HG02623 (cell line): ENCODE data around the gene BRSK1.

Experiments used
- ATAC-seq: cut with Tn5 transposase; IDR thresholded peaks from one replicate; pipeline ENCODE4 v1.9.1; 2021; ENCODE audit warnings: moderate library complexity; ENCODE audit not compliant: unreplicated experiment

Gene BRSK1

DNA sequence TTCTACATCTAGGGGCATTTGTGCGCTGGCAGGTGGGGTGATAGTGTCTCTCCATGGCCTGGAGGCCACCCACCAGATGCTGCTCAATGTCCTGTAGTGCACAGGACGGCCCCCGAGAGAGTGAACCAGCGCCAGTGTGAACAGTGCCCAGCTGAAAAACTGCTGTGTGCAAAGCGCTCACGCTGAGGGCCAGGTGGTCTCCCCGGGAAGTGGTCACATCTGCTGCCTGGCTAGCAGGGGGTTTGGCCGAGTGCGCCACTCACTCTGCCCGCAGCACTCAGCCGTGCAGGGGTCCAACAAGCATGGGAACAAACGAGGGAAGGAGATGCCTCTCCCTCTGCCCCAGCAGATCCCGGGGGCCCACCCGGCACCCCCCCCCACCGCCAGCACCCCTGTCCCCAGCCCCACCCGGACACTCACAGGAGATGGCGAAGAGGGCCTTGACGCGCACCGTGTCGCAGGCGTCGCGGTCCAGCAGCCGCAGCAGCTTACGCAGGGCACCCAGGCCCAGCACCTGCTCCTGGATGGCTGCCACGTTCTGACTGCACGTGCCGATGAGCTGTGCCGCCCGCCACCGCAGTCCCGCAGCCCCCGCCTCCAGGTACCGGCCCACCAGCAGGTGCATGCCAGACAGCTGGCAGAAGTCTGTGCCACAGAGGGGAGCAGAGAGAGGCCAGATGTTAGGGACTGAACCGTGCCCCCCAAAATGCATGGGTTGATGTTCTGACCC is 9.7 kb upstream of the BRSK1 start:
- no peak for ATAC-seq

GRCh38 chr19:55275851-55276719 is 7.7 kb upstream of the BRSK1 start:
- ATAC-seq: peak; percentile 38

DNA sequence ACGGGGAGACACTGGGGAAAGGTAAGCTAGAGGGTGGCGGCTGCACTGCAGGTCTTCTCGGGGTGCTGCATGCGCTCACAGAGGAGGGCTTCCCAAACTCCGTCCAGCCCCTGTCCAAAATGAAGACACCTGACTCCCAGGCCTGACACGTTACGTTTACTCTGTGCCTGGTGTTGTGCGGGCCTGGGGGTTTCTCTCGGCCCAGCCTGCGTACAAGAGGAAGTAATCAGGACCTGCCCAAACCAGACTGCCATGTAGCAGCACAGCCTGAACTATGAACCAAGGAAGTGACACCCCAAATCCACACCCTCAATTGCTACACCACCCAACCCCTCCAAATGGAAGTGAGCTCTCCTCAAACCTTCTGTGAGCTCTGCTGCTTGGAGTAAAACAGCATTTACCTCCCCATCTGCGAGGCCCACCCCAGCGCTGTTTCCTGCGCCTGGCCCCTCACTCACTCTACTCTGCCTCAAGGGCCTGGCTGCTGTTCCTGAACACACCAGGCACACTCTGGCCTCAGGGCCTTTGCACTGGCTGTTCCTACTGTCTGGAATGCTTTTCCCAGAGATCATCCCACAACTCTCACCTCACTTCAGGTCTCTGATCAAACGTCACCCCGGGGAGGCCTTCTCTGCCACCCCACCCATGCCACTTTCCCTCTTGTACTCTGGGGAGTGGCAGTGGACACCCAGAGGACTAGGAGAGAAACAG is 6.9 kb upstream of the BRSK1 start:
- ATAC-seq: no peak

GRCh38 chr19:55277494-55277893 is 6.3 kb upstream of the BRSK1 start:
- no peak for ATAC-seq

DNA sequence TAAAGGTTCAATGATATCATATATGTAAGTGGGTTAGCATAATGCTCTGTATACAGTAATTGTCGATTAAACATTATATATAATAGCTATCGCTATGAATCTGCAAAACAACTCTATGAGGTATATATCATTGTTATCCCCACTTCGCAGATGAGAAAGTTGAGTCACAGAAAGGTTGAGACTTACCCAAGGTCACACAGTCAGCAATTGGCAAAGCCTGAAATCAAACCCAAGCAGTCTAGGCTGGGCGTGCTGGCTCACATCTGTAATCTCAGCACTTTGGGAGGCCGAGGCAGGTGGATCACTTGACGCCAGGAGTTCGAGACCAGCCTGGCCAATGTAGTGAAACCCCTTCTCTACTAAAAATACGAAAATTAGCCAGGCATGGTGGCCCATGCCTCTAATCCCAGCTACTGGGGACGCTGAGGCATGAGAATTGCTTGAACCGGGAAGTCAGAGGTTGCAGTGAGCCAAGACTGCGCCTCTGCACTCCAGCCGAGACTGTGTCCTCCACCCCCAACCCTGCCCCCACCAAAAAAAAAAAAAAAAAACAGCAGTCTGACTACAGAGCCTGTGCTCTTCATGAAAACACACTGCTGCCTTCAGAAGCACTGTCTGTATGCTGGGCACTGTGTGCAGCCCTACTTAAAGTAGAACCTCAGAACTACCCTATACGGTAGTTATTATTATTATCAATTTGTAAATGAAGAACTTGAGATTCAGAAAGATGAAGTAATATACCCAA is 5.2 kb upstream of the BRSK1 start:
- no peak for ATAC-seq

GRCh38 chr19:55279340-55279739 is 4.5 kb upstream of the BRSK1 start:
- ATAC-seq: no peak

- ATAC-seq: peak; percentile 69
These were observed 3.8 kb upstream of the BRSK1 start, which contains the start of gene HSPBP1 for GRCh38 chr19:55279770-55280643. Gene HSPBP1 (minus strand): TSS chr19:55280110. CDS start chr19:55279608, 502 bp downstream.

- no peak for ATAC-seq
These were observed 735 bp downstream of the BRSK1 start for GRCh38 chr19:55284405-55285058.

DNA sequence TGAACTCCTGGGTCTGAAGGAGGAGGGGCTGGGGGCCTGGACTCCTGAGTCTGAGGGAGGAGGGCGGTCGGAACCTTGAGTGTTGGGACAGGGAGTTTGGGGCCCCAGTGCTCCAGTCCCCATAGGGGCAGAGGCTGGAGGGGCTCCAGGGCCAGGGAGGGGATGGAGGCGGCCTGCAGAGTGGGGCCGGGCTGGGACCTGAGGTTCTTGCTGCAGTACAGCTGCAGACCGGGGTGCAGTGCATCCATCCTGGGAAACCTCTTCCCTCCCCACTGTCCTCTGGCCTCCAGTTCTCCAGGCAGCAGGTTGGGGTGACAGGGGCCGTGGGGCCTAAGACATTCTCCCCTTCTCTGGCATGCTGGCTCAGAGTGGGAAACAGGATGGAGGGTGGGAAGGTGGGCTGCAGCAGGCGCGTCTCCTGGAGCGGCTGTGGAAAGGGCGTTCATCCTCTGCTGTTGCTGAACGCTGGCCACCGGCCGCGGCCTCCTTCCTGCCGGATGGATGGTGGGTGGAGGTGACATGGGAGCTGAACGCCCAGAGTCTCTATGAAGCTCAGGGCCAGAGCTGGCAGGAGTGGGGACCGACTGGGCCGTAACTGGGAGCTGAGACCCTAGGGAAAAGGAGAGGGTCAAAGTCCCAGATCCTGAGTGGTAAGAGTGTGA is 1.6 kb downstream of the BRSK1 start:
- ATAC-seq: no peak

DNA sequence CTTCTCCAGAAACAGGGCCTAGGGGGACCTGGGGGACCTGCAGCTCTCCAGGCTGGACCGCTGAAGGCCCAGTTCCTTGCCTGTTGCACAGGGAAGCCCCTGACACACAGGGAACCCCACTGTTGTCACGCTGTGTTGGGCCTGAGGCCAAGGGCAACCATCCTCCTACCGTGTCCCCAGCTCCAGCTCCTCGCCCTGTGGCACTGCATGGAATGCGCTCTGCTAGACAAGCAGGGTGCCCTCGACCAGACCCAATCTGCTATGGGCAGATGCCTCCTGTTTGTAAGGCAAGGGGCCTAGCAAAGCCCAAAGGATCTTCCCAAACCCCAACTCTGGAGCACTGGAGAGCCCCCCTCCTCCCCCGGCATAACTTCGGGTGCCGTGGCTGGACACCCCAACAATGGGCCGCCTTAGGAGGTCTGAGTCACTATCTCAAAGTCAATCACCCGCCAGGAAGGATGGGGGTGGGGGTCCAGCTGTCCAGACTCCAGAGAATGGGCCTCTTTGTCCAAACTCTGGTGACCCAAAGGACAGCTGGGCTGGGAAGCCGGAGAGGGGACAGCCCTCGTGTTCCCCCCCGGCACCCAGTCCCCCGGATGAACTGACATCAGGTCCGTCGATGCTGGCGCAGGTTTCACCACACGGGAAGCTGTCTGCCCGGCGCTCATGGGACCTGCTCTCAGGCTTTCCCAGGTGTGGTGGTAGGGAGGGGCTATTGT is 3.7 kb downstream of the BRSK1 start:
- no peak for ATAC-seq

GRCh38 chr19:55289117-55289796 is 5.5 kb downstream of the BRSK1 start:
- no peak for ATAC-seq

- ATAC-seq: no peak
These were observed 13.5 kb downstream of the BRSK1 start for GRCh38 chr19:55297267-55297666.

- no peak for ATAC-seq
These were observed 16.2 kb downstream of the BRSK1 start for GRCh38 chr19:55299991-55300390.

DNA sequence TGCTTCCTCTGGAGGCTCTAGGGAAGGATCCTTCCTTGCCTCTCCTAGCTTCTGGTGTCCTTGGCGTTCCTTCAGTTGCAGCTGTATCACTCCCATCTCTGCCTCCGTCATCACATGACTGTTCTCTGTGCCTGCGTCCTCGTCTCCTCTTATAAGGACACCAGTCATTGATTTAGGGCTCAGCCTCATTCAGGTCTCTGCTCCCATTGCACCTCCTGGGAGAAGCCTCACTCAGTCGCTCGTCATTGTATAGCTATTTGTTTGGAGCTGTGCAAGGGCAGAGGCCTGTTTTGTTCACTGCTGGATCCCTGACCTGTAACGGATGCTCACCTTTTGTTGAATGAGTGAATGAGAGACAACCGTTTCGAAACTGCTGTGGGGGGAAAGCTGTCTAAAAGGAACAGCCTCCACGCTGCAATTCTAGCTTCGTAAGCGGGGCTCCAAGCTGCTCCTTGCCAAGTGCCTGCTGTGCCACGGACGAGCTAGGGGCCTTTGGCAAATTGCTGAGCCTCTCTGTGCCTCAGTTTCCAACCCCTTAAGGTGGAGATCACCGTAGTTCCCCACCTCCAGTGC is 17.2 kb downstream of the BRSK1 start:
- ATAC-seq: no peak

- ATAC-seq: no peak
These were observed 17.9 kb downstream of the BRSK1 start for GRCh38 chr19:55301459-55302317.

DNA sequence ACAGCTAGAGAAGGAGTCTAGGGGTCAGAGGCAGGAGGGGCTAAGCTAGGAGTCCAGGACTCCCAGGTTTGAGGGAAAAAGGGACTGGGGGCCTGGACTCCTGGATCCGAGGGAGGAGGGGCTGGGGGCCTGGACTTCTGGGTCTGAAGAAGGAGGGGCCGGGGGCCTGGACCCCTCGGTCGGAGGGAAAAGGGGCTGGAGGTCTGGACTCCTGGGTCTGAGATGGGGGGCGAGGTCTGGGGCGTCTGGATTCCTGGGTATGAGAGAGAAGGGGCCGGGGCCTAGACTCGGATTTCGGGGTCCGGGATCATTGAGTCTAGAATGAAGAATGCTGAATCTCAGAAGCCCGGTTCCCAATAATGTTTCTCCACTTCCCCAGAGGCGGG is 18.5 kb downstream of the BRSK1 start:
- ATAC-seq: no peak
